Activated naive CD4-positive, alpha-beta T cell treated with anti-CD3 and anti-CD28 coated beads, Interleukin-2, amount 50 U/mL, for 72 hours (primary cell): ENCODE data around the gene COMP. TPM values are rescaled to one million over a fixed set of nuclear protein-coding genes. Genes with fewer than 3 reads are reported as not detected.
A peak's percentile ranks its signal among the peaks of the same experiment; 100 is the strongest.
"Not testable (repeated sequence)": the region's sequence is repeated elsewhere in the genome, so short reads cannot be mapped to it uniquely, and the experiment has no call there.

Experiments
- ATAC-seq, 2 donors: fragments of 150-1000 bp; cut with Tn5 transposase; 2 replicates each; pipeline ENCODE4 v1.10.0; 2021; ENCODE audit warnings: mild to moderate bottlenecking in 2 of 2, moderate library complexity in 2 of 2
- DNase-seq, 2 donors: peaks; one replicate each; pipeline ENCODE4 v3.0.0; 2021 to 2022; ENCODE audit warnings: low spot score in 2 of 2
- H3K27ac Mint-ChIP-seq, 2 donors: one replicate each; pipeline ENCODE4 v1.8.0; 2022; ENCODE audit warnings: mild to moderate bottlenecking in 2 of 2, mixed read lengths in 2 of 2
- H3K36me3 Mint-ChIP-seq, 2 donors: one replicate each; pipeline ENCODE4 v1.8.0; 2022; ENCODE audit warnings: mixed read lengths in 2 of 2
- H3K9me3 Mint-ChIP-seq, 2 donors: one replicate each; pipeline ENCODE4 v1.8.0; 2022; ENCODE audit warnings: mixed read lengths in 2 of 2
- total RNA-seq, 2 donors: library from RNA; stranded (reverse); gene quantifications; one replicate each; pipeline ENCODE4 v1.2.3, GENCODE V29; 2022

The COMP gene
- total RNA-seq, 2 donors from 2014 or later: not detected

DNA sequence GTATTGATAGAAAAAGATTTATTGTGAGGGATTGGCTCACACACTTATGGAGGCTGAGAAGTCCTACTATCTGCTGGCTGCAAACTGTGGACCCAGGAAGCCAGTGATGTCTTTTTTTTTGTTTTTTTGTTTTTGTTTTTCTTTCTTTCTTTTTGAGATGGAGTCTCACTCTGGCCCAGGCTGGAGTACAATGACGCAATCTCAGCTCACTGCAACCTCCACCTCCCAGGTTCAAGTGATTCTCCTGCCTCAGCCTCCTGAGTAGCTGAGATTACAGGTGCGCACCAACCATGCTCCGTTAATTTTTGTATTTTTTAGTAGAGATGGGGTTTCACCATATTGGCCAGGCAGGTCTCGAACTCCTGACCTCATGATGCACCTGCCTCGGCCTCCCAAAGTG, 20.5 kb upstream of the COMP start:
- not testable (repeated sequence) for DNase-seq, H3K9me3 Mint-ChIP-seq, H3K27ac Mint-ChIP-seq, H3K36me3 Mint-ChIP-seq, ATAC-seq

DNA sequence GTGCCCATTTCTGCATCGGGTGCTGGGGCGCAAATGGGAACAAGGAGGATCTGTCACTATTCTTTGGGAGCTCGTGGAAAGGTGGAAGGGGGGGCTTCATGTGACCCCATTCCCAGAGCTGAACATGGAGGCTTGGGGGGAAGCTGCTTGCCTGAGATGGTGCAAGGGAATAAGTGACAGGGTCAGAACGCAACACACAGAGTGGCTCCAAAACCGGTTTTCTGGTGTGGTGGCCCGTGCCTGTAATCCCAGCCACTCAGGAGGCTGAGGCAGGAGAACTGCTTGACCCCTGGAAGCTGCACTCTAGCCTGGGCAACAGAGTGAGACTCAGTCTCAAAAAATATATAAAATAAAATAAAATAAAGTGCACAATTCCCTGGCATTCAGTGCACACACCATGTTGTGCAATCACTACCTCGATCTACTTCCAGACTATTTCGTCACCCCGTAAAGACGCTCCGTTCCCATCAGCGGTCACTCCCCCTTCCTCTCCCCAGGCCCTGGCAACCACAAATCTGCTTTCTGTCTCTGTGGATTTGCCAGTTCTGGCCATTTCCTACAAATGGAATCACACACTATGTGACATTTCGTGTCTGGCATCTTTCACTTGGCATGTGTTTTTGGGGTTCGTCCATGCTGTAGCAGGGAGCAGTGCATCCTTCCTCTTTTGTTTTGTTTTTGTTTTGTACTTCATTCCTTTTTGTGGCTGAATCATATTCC, 18.2 kb upstream of the COMP start:
- ATAC-seq: no peak
- no peaks in the 10 kb centered on the region for H3K9me3 Mint-ChIP-seq
- DNase-seq: no peak
- no peak overlapping the region for H3K27ac Mint-ChIP-seq
- H3K36me3 Mint-ChIP-seq: no peaks in the 10 kb centered on the region

DNA sequence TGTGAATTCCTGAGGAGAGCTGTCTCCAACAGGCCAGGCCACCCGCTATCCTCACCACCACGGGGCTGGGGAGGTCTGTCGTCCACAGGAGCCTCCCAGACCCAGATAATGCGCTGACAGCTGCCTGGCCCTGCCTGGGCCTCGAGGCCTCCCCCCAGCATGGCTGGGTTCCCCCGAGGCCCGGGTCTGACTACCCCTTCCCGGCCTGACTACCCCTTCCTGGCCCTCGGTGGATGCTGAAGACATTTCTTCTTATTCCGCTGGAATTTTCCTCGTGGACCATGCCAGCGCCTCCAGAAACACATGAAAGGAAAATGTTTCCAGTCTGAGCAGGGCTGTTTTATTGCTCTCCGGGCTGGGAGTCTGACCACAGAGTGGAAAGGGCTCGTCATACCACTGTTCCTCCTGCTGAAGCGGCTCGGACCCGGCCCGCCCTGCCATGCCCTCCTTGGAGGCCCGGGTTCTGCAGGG, 16.8 kb upstream of the COMP start:
- no peaks in the 10 kb centered on the region for H3K9me3 Mint-ChIP-seq
- ATAC-seq (no peak), DNase-seq (no peak)
- H3K36me3 Mint-ChIP-seq: no peaks in the 10 kb centered on the region
- no peak overlapping the region for H3K27ac Mint-ChIP-seq

DNA sequence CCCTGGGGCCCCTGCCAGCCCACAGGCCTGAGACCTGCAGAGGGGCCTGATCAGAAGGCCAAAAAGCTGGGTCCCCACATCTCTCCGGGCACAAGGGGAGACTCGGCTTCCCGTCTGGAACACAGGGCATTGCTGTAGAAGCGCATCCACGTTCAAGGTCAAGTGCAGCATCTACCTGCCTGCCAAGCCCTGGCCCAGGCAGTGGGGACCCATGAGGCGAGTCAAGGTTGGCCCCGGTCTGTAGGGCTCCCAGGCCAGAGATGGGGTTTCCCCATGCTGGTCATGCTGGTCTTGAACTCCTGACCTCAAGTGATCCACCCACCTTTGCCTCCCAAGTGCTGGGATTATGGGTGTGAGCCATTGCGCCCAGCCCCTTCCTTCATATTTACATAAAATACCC, 13.5 kb upstream of the COMP start:
- DNase-seq (no peak), ATAC-seq (no peak)
- Mint-ChIP-seq H3K9me3 (no peaks in the 10 kb centered on the region), H3K27ac (no peak overlapping the region), H3K36me3 (no peaks in the 10 kb centered on the region)

DNA sequence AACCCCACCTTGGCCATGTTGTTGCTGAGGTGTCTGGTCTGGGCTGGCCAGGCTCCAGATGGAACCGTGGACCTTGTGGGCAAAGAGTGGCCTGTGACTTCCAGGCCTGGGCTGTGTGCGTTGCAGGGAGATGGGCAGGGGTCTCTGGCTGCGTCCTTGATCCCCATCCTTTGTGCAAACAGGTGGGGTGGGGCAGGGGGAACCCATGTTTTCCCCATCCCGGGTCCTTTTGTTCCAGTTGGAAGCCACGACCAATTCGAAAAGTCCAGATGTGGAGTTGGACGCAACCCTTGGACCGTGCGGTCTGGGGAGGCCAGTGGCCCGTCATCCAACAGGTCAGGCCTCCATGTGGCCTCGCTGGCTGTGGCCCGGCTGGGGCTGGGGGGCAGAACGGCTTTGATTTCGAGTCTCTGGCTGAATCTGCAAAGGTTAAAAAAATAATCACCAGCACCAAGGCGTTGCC, 13.1 kb upstream of the COMP start:
- Mint-ChIP-seq H3K27ac (no peak overlapping the region), H3K9me3 (no peaks in the 10 kb centered on the region), H3K36me3 (no peaks in the 10 kb centered on the region)
- no peak for DNase-seq
- no peak for ATAC-seq

DNA sequence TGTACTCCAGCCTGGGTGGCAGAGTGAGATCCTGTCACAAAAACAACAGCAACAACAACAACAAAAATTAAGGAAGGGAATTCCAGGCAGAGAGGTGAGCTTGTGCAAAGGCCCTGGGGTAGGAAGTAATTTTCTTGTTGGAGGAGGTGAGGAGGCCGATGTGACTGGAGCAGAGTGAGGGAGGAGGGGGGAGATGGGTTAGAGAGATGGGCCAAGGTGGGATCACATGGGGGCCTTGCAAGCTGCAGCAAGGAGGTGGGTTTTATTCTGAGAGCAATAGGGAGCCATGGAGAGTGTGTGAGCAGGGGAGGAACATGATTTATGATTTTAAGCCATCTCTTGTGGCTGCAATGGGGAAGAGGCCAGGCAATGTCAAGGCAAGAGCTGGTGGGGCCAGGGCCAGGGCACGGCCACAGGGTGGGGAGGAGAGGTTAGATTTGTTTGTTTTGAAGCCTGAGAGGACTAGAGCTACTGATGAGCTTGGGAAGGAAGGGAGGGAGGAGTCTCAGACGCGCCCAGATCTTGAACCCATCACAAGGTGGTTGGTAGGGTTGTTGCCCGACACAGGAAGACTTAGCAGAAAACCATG, 12.5 kb upstream of the COMP start:
- ATAC-seq: no peak
- H3K9me3 Mint-ChIP-seq: no peaks in the 10 kb centered on the region
- no peaks in the 10 kb centered on the region for H3K36me3 Mint-ChIP-seq
- no peak for DNase-seq
- H3K27ac Mint-ChIP-seq: no peak overlapping the region

DNA sequence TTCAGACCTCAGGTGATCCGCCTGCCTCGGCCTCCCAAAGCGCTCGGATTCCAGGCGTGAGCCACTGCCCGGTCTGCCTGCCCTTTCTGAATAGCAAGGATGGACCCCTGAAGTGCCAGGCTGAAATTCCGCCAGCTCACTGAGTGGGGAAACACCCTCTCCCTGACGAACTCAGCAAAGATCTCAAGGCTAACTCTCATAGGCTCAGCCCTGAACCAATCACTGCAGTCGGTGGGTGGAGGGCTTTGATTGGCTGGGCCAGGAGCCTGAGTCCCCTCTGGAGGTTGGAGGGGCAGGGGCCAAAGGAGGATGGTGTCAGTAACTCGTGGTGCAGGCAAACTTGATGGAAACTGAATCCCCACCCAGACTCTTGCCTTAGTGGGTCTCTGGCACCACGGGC, 11.2 kb upstream of the COMP start:
- no peaks in the 10 kb centered on the region for H3K36me3 Mint-ChIP-seq
- DNase-seq (no peak), ATAC-seq (no peak)
- H3K9me3 Mint-ChIP-seq: no peaks in the 10 kb centered on the region
- H3K27ac Mint-ChIP-seq: no peak overlapping the region

DNA sequence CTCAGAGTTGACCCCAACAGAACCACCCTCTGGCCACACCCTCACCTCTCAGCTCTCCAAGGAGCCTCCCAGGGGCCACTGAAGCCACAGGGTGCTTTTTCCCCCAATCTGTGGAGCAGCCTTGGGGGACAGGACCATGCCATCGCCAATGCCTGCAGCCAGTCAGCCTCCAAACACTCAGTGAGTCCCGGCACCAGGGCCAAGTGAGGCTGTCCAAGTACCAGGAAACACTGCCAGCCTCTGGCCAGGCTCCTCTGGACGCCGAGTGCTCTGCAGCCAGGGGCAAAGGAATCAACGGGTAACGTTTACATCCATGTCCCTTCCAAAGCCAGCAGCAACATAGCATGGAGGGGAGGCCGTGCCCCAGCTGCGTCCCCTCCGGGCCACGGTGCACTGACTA, 9.5 kb upstream of the COMP start:
- no peak overlapping the region for H3K27ac Mint-ChIP-seq
- no peaks in the 10 kb centered on the region for H3K9me3 Mint-ChIP-seq
- H3K36me3 Mint-ChIP-seq: no peaks in the 10 kb centered on the region
- DNase-seq (no peak), ATAC-seq (no peak)

DNA sequence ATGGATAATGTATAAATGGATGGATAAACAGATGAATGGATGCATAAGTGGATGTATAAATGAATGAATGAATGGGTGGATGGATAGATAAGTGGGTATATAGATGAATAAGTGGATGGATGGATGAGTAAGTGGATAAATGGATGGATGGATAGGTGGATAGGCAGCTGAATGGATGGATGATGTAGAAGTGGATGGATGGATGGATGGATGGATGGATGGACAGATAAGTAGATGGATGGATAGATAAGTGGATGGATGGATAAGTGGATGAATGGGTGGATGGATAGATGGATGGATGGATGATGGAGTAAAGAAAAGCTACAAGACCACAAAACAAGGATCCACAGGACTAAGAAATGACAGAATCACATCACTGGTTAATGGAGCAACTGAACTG, 9.0 kb upstream of the COMP start:
- ATAC-seq (no peak), DNase-seq (no peak)
- Mint-ChIP-seq H3K36me3 (no peaks in the 10 kb centered on the region), H3K9me3 (no peaks in the 10 kb centered on the region), H3K27ac (no peak overlapping the region)

DNA sequence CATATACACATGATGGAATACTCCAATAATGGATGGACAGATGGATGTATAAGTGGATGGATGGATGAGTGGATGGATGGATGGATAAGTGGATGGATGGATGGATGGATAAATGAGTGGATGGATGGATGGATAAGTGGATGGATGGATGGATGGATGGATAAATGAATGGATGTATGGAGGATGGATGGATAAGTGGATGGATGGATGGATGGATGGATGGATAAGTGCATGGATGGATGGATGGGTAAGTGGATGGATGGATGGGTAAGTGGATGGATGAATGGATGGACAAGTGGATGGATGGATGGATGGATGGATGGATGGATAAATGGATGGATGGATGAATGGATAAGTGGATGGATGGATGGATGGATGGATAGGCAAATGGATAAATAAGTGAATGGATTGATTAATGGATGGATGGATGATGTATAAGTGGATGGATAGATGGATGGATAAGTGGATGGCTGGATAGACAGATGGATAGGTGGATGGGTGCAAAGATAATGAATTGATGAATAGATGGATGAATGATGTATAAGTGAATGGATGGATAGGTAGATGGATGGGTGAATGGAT, 8.4 kb upstream of the COMP start:
- DNase-seq (no peak), ATAC-seq (no peak)
- H3K9me3 Mint-ChIP-seq: no peaks in the 10 kb centered on the region
- no peak overlapping the region for H3K27ac Mint-ChIP-seq
- H3K36me3 Mint-ChIP-seq: no peaks in the 10 kb centered on the region

DNA sequence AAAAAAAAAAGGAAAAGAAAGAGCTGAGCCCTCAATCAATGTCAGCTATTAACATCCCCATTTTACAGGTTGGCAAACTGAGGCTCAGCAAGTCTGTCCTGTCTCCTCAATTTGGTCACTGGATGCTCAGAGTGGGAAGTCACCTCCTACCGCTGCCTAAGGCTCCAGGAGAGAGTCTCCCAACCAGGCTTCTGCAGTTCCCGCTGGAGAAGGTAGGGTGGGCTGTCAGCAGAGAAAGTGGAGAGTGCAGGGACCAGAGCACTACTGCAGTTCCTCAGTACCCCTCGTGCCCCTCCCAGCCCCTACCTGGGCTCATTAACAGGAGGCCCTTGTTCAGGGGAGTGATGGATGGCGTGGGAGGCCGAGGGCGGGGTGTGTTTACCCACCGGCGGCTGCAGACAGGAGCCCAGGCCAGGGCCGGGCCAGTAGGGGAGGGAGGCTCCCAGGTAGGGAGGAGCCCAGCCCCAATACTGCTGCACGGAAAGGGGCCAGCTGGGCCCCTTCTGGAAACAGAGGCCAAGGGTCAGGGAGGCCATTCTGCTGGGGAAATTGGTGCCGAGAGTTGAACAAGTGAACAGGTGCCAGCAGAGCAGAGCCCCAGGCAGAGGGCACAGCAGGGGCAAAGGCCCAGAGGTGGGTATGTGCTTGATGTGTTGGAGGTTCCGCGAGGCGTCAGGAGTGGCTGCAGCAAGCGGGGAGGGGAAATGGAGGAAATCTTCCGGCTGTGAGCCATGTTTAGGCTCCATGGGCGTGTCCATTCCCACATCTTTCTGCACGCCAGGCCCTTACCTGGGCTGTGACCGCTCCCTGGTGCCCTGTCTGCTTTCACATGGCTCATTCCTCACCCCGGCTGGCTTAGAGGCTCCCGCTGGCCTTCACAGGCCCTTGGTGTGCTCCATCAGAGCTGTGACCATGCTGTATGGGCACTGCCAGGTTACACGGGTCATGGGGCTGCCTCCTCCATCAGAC, 7.6 kb upstream of the COMP start:
- H3K36me3 Mint-ChIP-seq: no peaks in the 10 kb centered on the region
- H3K9me3 Mint-ChIP-seq: no peaks in the 10 kb centered on the region
- DNase-seq (no peak), ATAC-seq (no peak)
- H3K27ac Mint-ChIP-seq: no peak overlapping the region

DNA sequence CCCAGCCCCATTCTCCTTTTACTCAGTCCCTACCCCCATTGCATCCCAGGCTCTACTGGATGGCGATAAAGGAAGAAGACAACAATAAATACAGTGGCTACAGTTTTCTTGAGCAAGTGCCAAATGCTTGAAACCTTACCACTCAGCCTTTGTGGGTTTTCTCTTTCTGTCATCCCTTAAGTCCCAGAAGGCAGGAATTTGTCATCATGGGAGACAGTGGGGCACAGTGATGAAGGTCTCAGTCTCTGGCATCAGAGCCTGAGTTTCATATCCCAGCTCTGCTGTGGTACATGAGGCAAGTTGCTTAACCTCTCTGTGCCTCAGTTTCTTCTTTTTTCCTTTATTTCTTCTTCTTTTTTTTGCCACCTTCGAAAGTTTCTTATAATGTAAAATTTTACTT, 5.1 kb upstream of the COMP start:
- no peaks in the 10 kb centered on the region for H3K9me3 Mint-ChIP-seq
- peak; percentile 26 to 57 for ATAC-seq
- H3K27ac Mint-ChIP-seq: no peak overlapping the region
- no peak for DNase-seq
- no peaks in the 10 kb centered on the region for H3K36me3 Mint-ChIP-seq

DNA sequence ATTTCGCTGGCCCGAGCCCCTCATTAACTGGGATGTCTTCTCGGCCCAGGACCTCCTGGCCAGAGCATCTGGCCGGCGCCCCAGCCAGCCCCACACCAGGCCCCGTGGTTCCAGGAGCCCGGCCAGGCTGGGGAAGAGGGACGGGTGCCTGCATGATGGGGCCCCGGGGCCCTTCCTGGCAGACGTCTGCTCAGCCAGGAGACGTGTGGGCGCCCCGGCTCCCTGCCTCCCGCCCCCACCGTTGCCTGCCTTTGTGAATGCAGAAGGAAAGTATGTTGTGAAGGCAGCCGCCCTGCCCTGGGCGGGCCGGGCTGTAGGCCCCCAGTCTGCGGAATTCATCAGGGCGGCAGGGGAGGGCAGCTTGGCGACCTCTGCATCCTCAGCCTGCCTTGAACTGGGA, 4.4 kb upstream of the COMP start:
- no peaks in the 10 kb centered on the region for H3K9me3 Mint-ChIP-seq
- H3K27ac Mint-ChIP-seq: no peak overlapping the region
- DNase-seq (no peak), ATAC-seq (peak in 1 of 2 donors; percentile 14)
- H3K36me3 Mint-ChIP-seq: peaks cover 0 to under 1% of the 10 kb centered on the region in 2 donors

DNA sequence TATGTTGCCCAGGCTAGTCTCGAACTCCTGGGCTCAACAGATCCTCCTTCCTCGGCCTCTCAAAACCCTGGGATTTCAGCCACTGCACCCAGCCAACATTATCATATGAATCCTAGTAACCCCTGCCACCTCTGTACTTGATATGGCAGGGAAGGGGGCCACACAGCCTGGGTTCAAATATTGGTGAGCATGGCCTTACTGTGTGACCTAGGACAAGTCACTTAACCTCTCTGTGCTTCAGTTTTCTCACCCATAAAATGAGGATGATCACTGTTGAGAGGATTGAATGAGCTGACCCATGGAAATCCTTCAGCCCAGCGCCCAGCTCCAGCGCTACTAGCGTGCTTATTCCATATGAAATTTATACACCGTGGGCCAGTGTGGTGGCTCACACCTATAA, 3.6 kb upstream of the COMP start:
- peaks cover 0 to 6% of the 10 kb centered on the region in 2 donors for H3K36me3 Mint-ChIP-seq
- no peak overlapping the region for H3K27ac Mint-ChIP-seq
- ATAC-seq (no peak), DNase-seq (no peak)
- no peaks in the 10 kb centered on the region for H3K9me3 Mint-ChIP-seq

DNA sequence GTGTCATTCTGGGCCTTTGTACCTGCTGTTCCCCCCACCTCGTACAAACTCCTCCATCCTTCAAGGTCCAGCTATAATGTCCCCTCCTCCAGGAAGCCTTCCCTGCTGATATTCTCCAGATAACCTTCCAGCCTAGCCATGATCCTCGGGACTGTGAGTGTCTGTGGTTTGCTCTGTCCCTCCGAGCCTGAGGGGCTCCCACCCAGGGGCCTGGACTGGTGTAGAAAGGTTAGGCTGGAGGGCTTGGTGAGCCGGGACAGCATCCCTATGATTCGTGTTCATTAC, 2.9 kb upstream of the COMP start:
- ATAC-seq (no peak), DNase-seq (no peak)
- Mint-ChIP-seq H3K27ac (no peak overlapping the region), H3K36me3 (peaks cover 0 to 6% of the 10 kb centered on the region in 2 donors), H3K9me3 (no peaks in the 10 kb centered on the region)

DNA sequence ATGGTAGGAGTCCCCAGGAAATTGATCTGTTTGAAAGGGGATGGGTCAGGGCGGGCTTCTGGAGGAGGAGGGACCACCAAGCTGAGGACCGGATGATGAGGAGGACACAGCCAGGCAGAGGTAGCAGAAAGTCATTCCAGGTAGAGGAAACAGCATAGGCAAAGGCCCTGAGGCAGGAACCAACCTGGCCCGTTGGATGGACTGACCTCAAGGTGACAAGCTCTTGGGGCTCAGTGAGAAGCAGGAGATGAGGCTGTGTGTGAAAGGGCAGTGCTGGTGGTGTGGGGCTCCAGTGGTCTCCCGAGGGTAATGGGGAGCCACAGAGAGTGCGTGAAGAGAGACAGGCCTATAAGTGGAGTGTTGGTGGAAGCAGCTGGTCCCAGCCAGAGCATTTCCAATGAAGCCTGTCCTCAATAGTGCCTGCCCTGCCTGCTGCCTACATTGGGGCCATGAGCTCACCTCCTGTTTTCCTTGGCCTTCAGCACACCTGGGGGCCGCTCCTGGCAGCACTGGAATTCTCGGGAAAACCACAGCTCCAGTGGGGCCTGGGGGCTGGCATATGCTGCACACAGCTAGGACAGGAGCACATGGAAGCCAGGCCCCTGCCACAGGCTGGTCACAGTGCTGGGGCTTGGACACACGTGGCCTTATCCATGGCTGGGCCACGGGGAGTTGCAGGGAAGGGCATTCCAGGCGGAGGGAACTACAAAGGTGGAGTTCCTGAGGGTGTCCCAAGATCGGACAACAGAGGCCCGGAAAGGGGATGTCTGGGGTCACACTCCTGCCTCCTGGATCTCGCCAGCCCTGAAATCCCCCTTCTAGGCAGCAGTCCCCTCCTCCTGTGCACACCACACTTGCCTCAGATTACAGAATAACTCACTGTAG, 2.3 kb upstream of the COMP start:
- H3K36me3 Mint-ChIP-seq: peaks cover 0 to 6% of the 10 kb centered on the region in 2 donors
- ATAC-seq: no peak
- DNase-seq: no peak

More for the DNA sequence above, 2.3 kb upstream of the COMP start:
- H3K27ac Mint-ChIP-seq: no peak overlapping the region
- no peaks in the 10 kb centered on the region for H3K9me3 Mint-ChIP-seq
